ENCODE results near the gene AQP10. TPM values are rescaled to one million over a fixed set of nuclear protein-coding genes. Genes with fewer than 3 reads are reported as not detected.

AQP10 gene
- total RNA-seq, 1 experiment from 2014 or later = not detected

DNA sequence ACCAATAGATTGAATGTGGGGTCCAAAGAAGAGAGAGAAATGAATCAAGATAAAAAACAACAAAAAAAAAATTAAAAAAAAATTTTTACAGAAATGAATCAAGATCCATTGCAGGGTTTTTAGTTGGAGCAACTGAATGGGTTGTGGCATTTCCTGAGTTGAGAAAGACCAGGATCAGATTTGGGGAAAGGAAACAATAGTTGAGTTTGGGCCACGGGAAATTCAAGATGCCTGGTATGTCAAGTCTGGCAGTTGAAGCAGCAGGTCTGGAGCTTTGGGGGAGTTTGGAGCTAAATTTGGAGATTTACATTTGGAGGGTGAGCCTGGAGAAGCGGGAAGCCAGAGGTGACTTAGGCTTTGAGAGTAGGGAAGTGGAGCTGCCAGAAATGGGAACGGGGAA lies 27.1 kb downstream of the AQP10 start:
- peaks cover 34% of the 10 kb centered on the region for H3K27me3 ChIP-seq (ENCODE audit: insufficient read depth, low read depth)
- no peak for TF ChIP-seq EZH2 (IDR thresholded peaks at IDR 0.05; ENCODE audit: low read depth)
- TF ChIP-seq, protein P1, sequence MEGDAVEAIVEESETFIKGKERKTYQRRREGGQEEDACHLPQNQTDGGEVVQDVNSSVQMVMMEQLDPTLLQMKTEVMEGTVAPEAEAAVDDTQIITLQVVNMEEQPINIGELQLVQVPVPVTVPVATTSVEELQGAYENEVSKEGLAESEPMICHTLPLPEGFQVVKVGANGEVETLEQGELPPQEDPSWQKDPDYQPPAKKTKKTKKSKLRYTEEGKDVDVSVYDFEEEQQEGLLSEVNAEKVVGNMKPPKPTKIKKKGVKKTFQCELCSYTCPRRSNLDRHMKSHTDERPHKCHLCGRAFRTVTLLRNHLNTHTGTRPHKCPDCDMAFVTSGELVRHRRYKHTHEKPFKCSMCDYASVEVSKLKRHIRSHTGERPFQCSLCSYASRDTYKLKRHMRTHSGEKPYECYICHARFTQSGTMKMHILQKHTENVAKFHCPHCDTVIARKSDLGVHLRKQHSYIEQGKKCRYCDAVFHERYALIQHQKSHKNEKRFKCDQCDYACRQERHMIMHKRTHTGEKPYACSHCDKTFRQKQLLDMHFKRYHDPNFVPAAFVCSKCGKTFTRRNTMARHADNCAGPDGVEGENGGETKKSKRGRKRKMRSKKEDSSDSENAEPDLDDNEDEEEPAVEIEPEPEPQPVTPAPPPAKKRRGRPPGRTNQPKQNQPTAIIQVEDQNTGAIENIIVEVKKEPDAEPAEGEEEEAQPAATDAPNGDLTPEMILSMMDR (conservative IDR thresholded peaks at IDR 0.05) = no peak
- DNase-seq = no peak
- no peak overlapping the region for H3K4me2 ChIP-seq
- H3K27ac ChIP-seq = no peak overlapping the region
- ChIA-PET CTCF (interaction anchor here (0.6 kb wide), 1 partner anchor 95 kb away, joined by 10 read pairs; no protein-coding TSS in a partner anchor), POLR2A (ENCODE audit: unreplicated experiment) (interaction anchor here (0.5 kb wide), 1 partner anchor 13 kb away, joined by 4 read pairs; no protein-coding TSS in a partner anchor)
- H3K9me3 ChIP-seq (ENCODE audit: insufficient read depth, low read depth) = no peaks in the 10 kb centered on the region
- H3K36me3 ChIP-seq (ENCODE audit: low read depth) = no peaks in the 10 kb centered on the region
- no peaks in the 10 kb centered on the region for H3F3A ChIP-seq (ENCODE audit: insufficient read depth, low read depth)
- no peaks in the 10 kb centered on the region for H4K20me1 ChIP-seq (ENCODE audit: insufficient read depth)
- no peaks in the 10 kb centered on the region for H3K9me2 ChIP-seq (ENCODE audit: insufficient read depth)
- H3K4me3 ChIP-seq = no peak overlapping the region
- no peaks in the 10 kb centered on the region for H3K4me1 ChIP-seq (replicated peaks; ENCODE audit: insufficient read depth)
- intact Hi-C loops (cut with micrococcal nuclease; ENCODE audit: unreplicated experiment) = loop anchor here (2.0 kb wide), 1 partner anchor 131 kb away; no protein-coding TSS in a partner anchor
- no peak overlapping the region for H2AFZ ChIP-seq
- no peaks in the 10 kb centered on the region for H3K79me2 ChIP-seq (ENCODE audit: low read depth)
- no TSS peak for BruUV-seq (replicated peaks)

DNA sequence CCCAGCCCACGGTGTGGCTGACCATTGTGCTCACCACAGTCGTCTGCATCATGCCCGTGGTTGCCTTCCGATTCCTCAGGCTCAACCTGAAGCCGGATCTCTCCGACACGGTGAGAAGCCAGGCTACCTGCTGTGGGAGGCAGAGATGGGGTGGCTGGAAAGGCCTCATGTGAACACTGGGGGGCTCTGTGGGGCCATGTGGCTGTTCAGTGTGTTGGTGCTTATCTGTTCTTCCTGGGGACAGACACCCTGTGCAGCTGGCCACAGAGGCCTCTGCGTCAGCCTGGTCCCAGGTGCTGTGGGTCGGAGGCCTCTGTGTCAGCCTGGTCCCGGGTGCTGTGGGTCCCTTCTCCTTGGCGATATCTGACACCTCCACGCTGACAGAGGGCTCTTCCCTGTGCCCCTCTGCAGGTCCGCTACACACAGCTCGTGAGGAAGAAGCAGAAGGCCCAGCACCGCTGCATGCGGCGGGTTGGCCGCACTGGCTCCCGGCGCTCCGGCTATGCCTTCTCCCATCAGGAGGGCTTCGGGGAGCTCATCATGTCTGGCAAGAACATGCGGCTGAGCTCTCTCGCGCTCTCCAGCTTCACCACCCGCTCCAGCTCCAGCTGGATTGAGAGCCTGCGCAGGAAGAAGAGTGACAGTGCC lies 27.7 kb downstream of the AQP10 start:
- POLR2A ChIA-PET (ENCODE audit: unreplicated experiment) = interaction anchor here (0.5 to 0.7 kb wide), 2 partner anchors 13 to 159 kb away, joined by 4 read pairs; no protein-coding TSS in a partner anchor
- CTCF ChIA-PET = no interaction called here
- intact Hi-C loops (cut with micrococcal nuclease; ENCODE audit: unreplicated experiment) = loop anchor here (2.0 kb wide), 1 partner anchor 130 kb away; no protein-coding TSS in a partner anchor
- no peak overlapping the region for H3K4me3 ChIP-seq
- peaks cover 35% of the 10 kb centered on the region for H3K27me3 ChIP-seq (ENCODE audit: insufficient read depth, low read depth)
- no peaks in the 10 kb centered on the region for H3K9me2 ChIP-seq (ENCODE audit: insufficient read depth)
- H3K79me2 ChIP-seq (ENCODE audit: low read depth) = no peaks in the 10 kb centered on the region
- no peak overlapping the region for H2AFZ ChIP-seq
- H4K20me1 ChIP-seq (ENCODE audit: insufficient read depth) = no peaks in the 10 kb centered on the region
- H3K4me1 ChIP-seq (replicated peaks; ENCODE audit: insufficient read depth) = no peaks in the 10 kb centered on the region
- no peak overlapping the region for H3K4me2 ChIP-seq
- no peaks in the 10 kb centered on the region for H3F3A ChIP-seq (ENCODE audit: insufficient read depth, low read depth)
- no peaks in the 10 kb centered on the region for H3K36me3 ChIP-seq (ENCODE audit: low read depth)
- no peak for TF ChIP-seq EZH2 (IDR thresholded peaks at IDR 0.05; ENCODE audit: low read depth)
- TF ChIP-seq, protein P1 (conservative IDR thresholded peaks at IDR 0.05) = peak; percentile 29; the same call in 1 of the 2 replicates
- H3K9me3 ChIP-seq (ENCODE audit: insufficient read depth, low read depth) = no peaks in the 10 kb centered on the region
- H3K27ac ChIP-seq = no peak overlapping the region
- no TSS peak for BruUV-seq (replicated peaks)
- DNase-seq = peak in 1 of 2 experiments; percentile 23

DNA sequence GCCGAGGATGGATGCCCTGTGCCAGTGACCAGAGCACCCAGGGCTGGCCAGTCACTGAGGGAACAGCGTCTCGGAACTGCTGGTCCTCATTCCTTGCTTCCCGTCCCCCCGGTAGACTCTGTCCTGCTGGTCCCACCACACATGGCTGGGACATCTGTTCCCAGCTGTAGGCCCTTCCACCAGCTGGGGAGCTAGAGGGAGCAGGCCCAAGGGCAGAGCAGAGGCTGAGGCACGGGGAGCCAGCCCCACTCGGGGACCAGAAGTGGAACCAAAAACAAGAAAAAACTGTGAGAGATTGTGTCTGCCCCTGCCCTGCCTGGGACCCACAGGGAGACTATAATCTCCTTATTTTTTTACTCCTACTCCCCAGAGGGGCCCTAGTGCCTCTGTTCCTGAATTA lies 28.2 kb downstream of the AQP10 start:
- Histone ChIP-seq H4K20me1 (ENCODE audit: insufficient read depth) (no peaks in the 10 kb centered on the region), H3K4me3 (no peak overlapping the region), H3K4me2 (no peak overlapping the region), H2AFZ (no peak overlapping the region), H3K27ac (no peak overlapping the region), H3K36me3 (ENCODE audit: low read depth) (no peaks in the 10 kb centered on the region), H3K9me2 (ENCODE audit: insufficient read depth) (no peaks in the 10 kb centered on the region), H3K4me1 (replicated peaks; ENCODE audit: insufficient read depth) (no peaks in the 10 kb centered on the region), H3F3A (ENCODE audit: insufficient read depth, low read depth) (no peaks in the 10 kb centered on the region), H3K79me2 (ENCODE audit: low read depth) (no peaks in the 10 kb centered on the region), H3K9me3 (ENCODE audit: insufficient read depth, low read depth) (no peaks in the 10 kb centered on the region), H3K27me3 (ENCODE audit: insufficient read depth, low read depth) (peaks cover 35% of the 10 kb centered on the region)
- BruUV-seq (replicated peaks) = no TSS peak
- ChIA-PET POLR2A (ENCODE audit: unreplicated experiment) (interaction anchor here (0.7 kb wide), 1 partner anchor 158 kb away, joined by 4 read pairs; no protein-coding TSS in a partner anchor), CTCF (interaction anchor here (0.6 to 0.7 kb wide), 2 partner anchors 38 to 599 kb away, joined by 3 to 8 read pairs; no protein-coding TSS in a partner anchor)
- TF ChIP-seq, protein P1 (conservative IDR thresholded peaks at IDR 0.05) = no peak
- no peak for TF ChIP-seq EZH2 (IDR thresholded peaks at IDR 0.05; ENCODE audit: low read depth)
- DNase-seq = no peak
- intact Hi-C loops (cut with micrococcal nuclease; ENCODE audit: unreplicated experiment) = loop anchor here (2.0 kb wide), 1 partner anchor 130 kb away; no protein-coding TSS in a partner anchor

Data from PC-9 (cell line).